CD4-positive, alpha-beta T cell (primary cell): ENCODE data around the gene TIMM44. TPM values are rescaled to one million over a fixed set of nuclear protein-coding genes. Genes with fewer than 3 reads are reported as not detected.
A peak's percentile ranks its signal among the peaks of the same experiment; 100 is the strongest.

Experiments
- ATAC-seq: fragments of 200-7000 bp; cut with Tn5 transposase; one replicate; pipeline ENCODE4 v1.10.0; 2022; ENCODE audit warnings: mild to moderate bottlenecking; ENCODE audit not compliant: poor library complexity
- CTCF ChIA-PET: fragments of 350-600 bp; sonication (Branson Sonifier 250); formaldehyde crosslinking; loops from one replicate; lab custom pipeline; 2021; ENCODE audit warnings: antibody characterized with exemption, inconsistent platforms; lab: Charles Lee
- POLR2A ChIA-PET: fragments of 350-600 bp; sonication (Branson Sonifier 250); formaldehyde crosslinking; loops from one replicate; lab custom pipeline; 2021; ENCODE audit warnings: antibody characterized with exemption, inconsistent platforms; lab: Charles Lee
- DNase-seq, 14 experiments: peaks; one replicate each; pipeline ENCODE4 v3.0.0-alpha.2; 2013 to 2020; ENCODE audit warnings: mixed read lengths in 2 of 14
- H3K27ac ChIP-seq, 2 donors: one replicate each; pipeline versions ENCODE4 v1.5.1 to v1.7.0; 2013; ENCODE audit warnings: low read length in 2 of 2, low read depth in 1 of 2, mild to moderate bottlenecking in 1 of 2
- H3K27me3 ChIP-seq, 2 experiments: 1 replicate in 1 of 2; 2 replicates in 1 of 2; pipeline versions ENCODE4 v1.6.1 to v1.7.0; 2013; ENCODE audit warnings: low read length in 2 of 2, control low read depth in 1 of 2, mild to moderate bottlenecking in 1 of 2, moderate library complexity in 1 of 2; ENCODE audit not compliant: insufficient read depth in 2 of 2, control insufficient read depth in 1 of 2
- H3K36me3 ChIP-seq: one replicate; pipeline ENCODE4 v1.6.1; 2013; ENCODE audit warnings: low read length, control low read depth; ENCODE audit not compliant: insufficient read depth
- H3K4me1 ChIP-seq: one replicate; pipeline ENCODE4 v1.6.1; 2013; ENCODE audit warnings: low read length, control low read depth; ENCODE audit not compliant: insufficient read depth
- H3K4me3 ChIP-seq: one replicate; pipeline ENCODE4 v1.5.1; 2013; ENCODE audit warnings: mild to moderate bottlenecking, low read length, moderate library complexity
- H3K9me3 ChIP-seq, 2 experiments: 1 replicate in 1 of 2; 2 replicates in 1 of 2; pipeline versions ENCODE4 v1.6.1 to v1.7.0; 2013; ENCODE audit warnings: low read length in 2 of 2, mild to moderate bottlenecking in 2 of 2, control low read depth in 1 of 2, moderate library complexity in 1 of 2; ENCODE audit not compliant: control insufficient read depth in 1 of 2, insufficient read depth in 1 of 2
- H3K27ac Mint-ChIP-seq: one replicate; pipeline ENCODE4 v1.8.0; 2020; ENCODE audit warnings: mixed read lengths
- H3K27me3 Mint-ChIP-seq: one replicate; pipeline ENCODE4 v1.8.0; 2021; ENCODE audit warnings: mixed read lengths
- H3K36me3 Mint-ChIP-seq: one replicate; pipeline ENCODE4 v1.8.0; 2021; ENCODE audit warnings: low read depth, mixed read lengths
- H3K4me1 Mint-ChIP-seq: one replicate; pipeline ENCODE4 v1.8.0; 2021; ENCODE audit warnings: low read depth, mixed read lengths
- H3K4me3 Mint-ChIP-seq: one replicate; pipeline ENCODE4 v1.8.0; 2020; ENCODE audit warnings: mild to moderate bottlenecking, mixed read lengths
- H3K9me3 Mint-ChIP-seq: one replicate; pipeline ENCODE4 v1.8.0; 2020; ENCODE audit warnings: mixed read lengths
- intact Hi-C, 2 experiments: fragments of 100-400 bp; cut with DNase I in 1 of 2; cut with micrococcal nuclease in 1 of 2; formaldehyde crosslinking; loops; one replicate each; pipeline versions ENCODE4 v1.15.1 to v1.9.0; 2023 to 2025; cut with DNase I, micrococcal nuclease
- total RNA-seq, 174 experiments: library from RNA in 2 of 174; stranded (reverse) in 2 of 174; gene quantifications; one replicate each; pipeline ENCODE4 v1.2.3 and lab custom pipeline; 2021 to 2026
- TF ChIP-seq, protein P1 (sequence below): fragments of 200-600 bp; IDR thresholded peaks from one replicate; pipeline ENCODE4 v1.8.0; 2022; ENCODE audit warnings: antibody characterized with exemption, mild to moderate bottlenecking

Gene TIMM44
- total RNA-seq, 2 experiments from 2014 or later, result 83.9 to 85.0 TPM

DNA sequence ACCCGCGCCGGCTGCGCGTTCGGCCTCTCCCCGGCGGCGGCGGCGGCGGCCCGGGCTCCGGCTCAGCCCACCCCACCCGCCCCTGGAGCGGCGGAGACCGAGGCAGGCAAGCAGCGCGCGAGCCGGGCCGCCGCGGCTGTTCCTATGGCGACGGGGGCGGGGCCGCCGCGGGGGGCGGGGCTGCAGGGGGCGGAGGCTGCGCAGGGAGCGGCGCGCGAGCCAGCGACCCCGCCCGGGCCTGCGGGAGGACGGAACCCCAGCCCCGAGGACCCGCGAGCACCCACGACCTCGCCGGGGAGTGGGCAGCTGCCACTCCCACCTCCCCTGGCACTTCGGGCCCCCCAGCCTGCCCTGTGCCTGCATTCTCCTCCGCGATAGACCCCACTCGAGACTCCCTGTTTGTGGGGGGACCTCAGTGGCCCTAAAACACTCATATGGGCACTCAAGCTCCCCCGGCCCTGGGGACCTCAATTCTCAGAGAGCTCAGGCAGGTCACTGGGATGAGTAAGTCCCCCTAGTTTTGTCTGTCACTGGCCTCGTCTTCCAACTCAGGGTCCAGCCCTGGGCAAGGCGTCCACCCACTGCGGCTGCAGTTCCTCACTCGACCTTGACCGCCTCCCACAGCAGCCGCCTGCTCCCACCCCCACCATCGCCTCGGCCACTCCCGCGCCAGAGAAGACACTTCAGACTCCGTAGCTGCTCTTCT, 17.3 kb downstream of the TIMM44 start, which contains the start of gene CTXN1:
TSS of gene CTXN1 (minus strand) at position 115 of the 706 bp plus-strand sequence. CDS start 597 bp downstream, outside the sequence.
- Histone ChIP-seq H3K36me3 (peaks cover 32% of the 10 kb centered on the region), H3K27me3 (no peaks in the 10 kb centered on the region), H3K27ac (no peak within 1 kb of the TSS), H3K4me1 (peaks cover 39% of the 10 kb centered on the region), H3K4me3 (peak within 1 kb of the TSS; percentile 5), H3K9me3 (no peaks in the 10 kb centered on the region)
- DNase-seq, result peak; percentile 62 to 87 (median 76)
- intact Hi-C loops, result loop anchor here in 1 of 2 experiments (2.0 to 10.0 kb wide), 4 partner anchors 19 to 1561 kb away; partner anchors contain the start of genes CLPP, NDUFA7, RPS28 and STXBP2
- ChIA-PET CTCF (interaction anchor here (1.6 kb wide), 1 partner anchor 8 kb away, joined by 4 read pairs; no protein-coding TSS in a partner anchor), POLR2A (no interaction called here)
- peak within 1 kb of the TSS; percentile 90 for H3K4me3 Mint-ChIP-seq
- peak within 1 kb of the TSS; percentile 17 for H3K27ac Mint-ChIP-seq
- peak; percentile 61 for ATAC-seq
- TF ChIP-seq, protein P1, sequence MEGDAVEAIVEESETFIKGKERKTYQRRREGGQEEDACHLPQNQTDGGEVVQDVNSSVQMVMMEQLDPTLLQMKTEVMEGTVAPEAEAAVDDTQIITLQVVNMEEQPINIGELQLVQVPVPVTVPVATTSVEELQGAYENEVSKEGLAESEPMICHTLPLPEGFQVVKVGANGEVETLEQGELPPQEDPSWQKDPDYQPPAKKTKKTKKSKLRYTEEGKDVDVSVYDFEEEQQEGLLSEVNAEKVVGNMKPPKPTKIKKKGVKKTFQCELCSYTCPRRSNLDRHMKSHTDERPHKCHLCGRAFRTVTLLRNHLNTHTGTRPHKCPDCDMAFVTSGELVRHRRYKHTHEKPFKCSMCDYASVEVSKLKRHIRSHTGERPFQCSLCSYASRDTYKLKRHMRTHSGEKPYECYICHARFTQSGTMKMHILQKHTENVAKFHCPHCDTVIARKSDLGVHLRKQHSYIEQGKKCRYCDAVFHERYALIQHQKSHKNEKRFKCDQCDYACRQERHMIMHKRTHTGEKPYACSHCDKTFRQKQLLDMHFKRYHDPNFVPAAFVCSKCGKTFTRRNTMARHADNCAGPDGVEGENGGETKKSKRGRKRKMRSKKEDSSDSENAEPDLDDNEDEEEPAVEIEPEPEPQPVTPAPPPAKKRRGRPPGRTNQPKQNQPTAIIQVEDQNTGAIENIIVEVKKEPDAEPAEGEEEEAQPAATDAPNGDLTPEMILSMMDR, result no peak
- H3K9me3 Mint-ChIP-seq, result no peaks in the 10 kb centered on the region
- H3K36me3 Mint-ChIP-seq, result peaks cover 34% of the 10 kb centered on the region
- peaks cover 17% of the 10 kb centered on the region for H3K4me1 Mint-ChIP-seq
- H3K27me3 Mint-ChIP-seq, result no peaks in the 10 kb centered on the region

DNA sequence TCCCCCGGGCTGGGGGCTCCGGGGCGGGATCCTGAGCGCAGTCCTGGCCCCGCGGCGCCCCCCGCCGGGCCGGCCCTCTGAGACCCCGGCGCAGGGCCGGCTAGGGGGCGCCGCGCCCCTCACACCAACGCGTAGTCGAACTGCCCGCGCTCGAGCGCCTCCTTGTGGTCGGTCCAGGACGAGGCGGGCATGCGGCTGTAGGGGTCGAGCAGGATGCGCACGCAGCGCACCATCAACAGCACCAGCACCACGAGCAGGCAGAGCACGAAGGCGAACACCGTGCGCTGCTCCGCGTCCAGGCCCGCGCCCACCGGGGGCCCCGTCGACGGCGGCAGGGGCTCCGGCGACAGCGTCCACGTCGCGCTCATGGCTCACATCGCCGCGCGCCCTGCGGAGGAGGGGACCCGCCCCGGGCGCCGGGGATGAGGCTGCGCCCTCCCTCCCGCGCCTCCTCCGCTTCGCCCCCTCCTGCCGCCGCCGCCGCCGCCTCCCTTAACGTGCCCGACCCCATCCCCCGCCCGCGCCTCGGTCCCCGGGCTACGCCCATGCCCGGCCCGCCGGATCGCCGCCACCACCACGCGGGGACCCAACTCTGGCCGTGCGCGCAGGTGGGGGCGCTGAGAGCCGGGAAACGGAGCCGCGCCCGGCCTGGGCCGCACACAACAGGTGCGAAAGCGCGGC, 18.2 kb downstream of the TIMM44 start:
- POLR2A ChIA-PET, result no interaction called here
- H3K4me1 Mint-ChIP-seq, result peaks cover 23% of the 10 kb centered on the region
- Histone ChIP-seq H3K36me3 (peaks cover 24% of the 10 kb centered on the region), H3K9me3 (no peaks in the 10 kb centered on the region), H3K4me1 (peaks cover 43% of the 10 kb centered on the region), H3K4me3 (no peak overlapping the region), H3K27me3 (no peaks in the 10 kb centered on the region), H3K27ac (no peak overlapping the region)
- no peaks in the 10 kb centered on the region for H3K9me3 Mint-ChIP-seq
- CTCF ChIA-PET, result no interaction called here
- TF ChIP-seq, protein P1, result peak; percentile 71
- H3K27ac Mint-ChIP-seq, result no peak overlapping the region
- H3K27me3 Mint-ChIP-seq, result no peaks in the 10 kb centered on the region
- peaks cover 33% of the 10 kb centered on the region for H3K36me3 Mint-ChIP-seq
- peak; percentile 19 for ATAC-seq
- H3K4me3 Mint-ChIP-seq, result peak overlapping the region; percentile 90
- peak; percentile 62 to 90 (median 70) for DNase-seq
- intact Hi-C loops, result loop anchor here (1.0 to 10.0 kb wide), 5 partner anchors 72 to 1561 kb away; partner anchors contain the start of genes CLPP (in 1 of the 2), NDUFA7 (in 1 of the 2), RPS28 (in 1 of the 2) and STXBP2 (in 1 of the 2)

DNA sequence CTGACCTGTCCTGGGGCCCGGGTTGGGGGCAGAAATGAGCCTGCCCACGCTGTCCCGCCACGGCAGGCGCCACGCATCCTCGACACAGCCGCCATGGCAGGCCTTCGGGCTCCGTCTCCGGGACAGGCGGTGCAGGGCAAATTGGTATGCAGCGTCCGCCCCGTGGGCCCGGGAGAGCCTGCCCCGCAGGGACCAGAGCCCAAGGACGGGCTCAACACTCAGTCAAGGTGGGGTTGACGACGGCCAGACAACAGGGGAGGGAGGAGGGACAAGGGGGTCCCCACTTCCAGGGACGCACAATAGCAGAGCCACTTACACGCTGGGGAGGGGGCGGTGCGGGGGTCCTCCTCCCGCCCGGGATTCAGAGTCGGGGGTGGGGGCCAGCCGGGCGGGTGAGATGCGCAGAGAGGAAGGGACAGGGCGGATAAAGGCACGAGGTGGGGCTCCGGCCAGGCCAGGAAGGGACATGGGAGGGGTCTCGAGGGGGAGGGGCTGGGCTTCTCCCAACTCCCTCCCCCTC, 18.8 kb downstream of the TIMM44 start:
- DNase-seq (peak in 1 of 14 experiments; percentile 61), ATAC-seq (no peak)
- intact Hi-C loops, result loop anchor here (1.0 to 10.0 kb wide), 7 partner anchors 57 to 1560 kb away; partner anchors contain the start of genes CLPP (in 1 of the 2), NDUFA7 (in 1 of the 2), RPS28 (in 1 of the 2) and STXBP2 (in 1 of the 2)
- Mint-ChIP-seq H3K27ac (peak overlapping the region; percentile 33), H3K9me3 (no peaks in the 10 kb centered on the region), H3K27me3 (peaks cover 6% of the 10 kb centered on the region), H3K4me3 (no peak overlapping the region), H3K4me1 (peaks cover 29% of the 10 kb centered on the region), H3K36me3 (peaks cover 32% of the 10 kb centered on the region)
- POLR2A ChIA-PET, result interaction anchor here (1.0 kb wide), 1 partner anchor 21 kb away, joined by 3 read pairs; the partner anchor contains the start of gene MAP2K7
- peaks cover 0 to under 1% of the 10 kb centered on the region in 2 experiments for H3K27me3 ChIP-seq
- no peak overlapping the region for H3K4me3 ChIP-seq
- no peak overlapping the region for H3K27ac ChIP-seq
- H3K36me3 ChIP-seq, result peaks cover 24% of the 10 kb centered on the region
- H3K9me3 ChIP-seq, result no peaks in the 10 kb centered on the region
- TF ChIP-seq, protein P1, result no peak
- H3K4me1 ChIP-seq, result peaks cover 46% of the 10 kb centered on the region
- CTCF ChIA-PET, result no interaction called here
